HS-5 (cell line): ENCODE results near the gene HABP4.

Experiments used
- DNase-seq: peaks from one replicate; pipeline ENCODE4 v3.0.0-alpha.2; 2012; ENCODE audit warnings: low read depth

Gene HABP4

DNA sequence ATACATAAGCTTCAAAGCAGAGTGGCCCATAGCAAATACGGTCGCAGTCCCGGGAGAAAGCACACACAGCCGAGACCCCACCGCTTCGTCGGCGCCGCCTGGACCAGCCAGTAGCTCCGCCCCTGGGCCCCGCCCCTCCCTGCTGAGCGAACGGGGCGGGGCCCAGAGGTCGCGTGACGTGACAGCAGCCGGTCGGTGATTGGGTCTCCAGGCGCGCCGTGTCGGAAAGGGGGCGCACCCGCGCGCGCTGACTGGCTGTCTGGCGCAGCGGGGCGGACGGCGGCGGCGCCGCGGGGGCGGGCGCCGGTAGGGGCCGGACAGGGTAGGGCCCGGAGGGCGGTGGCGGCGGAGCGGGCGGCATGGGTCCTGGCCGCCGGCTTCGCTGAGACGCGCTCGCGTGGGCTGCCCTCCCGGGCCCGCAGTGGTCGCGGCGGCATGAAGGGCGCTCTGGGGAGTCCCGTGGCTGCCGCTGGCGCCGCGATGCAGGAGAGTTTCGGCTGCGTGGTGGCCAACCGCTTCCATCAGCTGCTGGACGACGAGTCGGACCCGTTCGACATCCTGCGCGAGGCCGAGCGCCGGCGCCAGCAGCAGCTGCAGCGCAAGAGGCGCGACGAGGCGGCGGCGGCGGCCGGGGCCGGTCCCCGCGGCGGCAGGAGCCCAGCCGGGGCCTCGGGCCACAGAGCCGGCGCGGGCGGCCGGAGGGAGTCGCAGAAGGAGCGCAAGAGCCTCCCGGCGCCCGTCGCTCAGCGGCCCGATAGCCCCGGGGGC, at the start of gene HABP4:
TSS of gene HABP4 (plus strand) at position 325 of the 768 bp plus-strand sequence. CDS start at position 436, 111 bp downstream.
- peak; percentile 65 for DNase-seq

DNA sequence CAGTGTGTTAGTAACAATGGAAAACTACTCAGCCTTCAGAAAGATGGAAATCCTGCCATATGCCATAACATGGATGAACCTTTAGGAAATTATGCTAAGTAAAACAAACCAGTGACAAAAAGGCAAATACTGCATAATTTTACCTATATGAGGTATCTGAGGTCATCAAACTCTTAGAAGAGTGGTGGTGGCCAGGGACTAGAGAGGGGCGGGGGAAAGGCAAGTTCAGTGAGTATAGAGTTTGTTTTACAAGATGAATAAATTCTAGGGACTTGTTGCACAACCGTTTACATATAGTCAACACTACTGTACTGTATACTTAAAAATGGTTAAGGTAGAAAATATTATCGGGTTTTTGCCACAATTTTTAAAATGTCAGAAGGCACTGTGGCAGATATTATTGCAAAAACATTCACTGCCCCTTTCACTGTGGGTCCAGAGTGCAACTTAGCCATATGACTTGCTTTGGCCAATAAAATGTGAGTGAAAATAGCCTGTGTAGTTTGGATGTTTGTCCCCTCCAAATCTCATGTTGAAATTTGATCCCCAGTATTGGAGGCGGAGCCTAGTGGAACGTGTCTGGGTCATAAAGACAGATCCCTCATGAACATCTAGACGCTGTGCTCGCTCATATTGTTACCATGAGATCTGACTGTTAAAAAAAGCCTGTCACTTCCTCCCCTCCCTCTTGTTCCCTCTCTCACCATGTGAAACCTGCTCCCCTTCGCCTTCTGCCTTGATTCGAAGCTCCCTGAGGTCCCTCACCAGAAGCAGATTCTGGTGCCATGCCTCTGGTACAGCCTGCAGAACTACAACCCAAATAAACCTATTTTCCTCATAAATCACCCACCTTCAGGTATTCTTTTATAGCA, 41.3 kb upstream of the HABP4 start:
- DNase-seq = no peak

GRCh38 chr9:96411129-96411838, 38.7 kb upstream of the HABP4 start:
- no peak for DNase-seq

GRCh38 chr9:96412174-96412913, 37.6 kb upstream of the HABP4 start:
- no peak for DNase-seq

DNA sequence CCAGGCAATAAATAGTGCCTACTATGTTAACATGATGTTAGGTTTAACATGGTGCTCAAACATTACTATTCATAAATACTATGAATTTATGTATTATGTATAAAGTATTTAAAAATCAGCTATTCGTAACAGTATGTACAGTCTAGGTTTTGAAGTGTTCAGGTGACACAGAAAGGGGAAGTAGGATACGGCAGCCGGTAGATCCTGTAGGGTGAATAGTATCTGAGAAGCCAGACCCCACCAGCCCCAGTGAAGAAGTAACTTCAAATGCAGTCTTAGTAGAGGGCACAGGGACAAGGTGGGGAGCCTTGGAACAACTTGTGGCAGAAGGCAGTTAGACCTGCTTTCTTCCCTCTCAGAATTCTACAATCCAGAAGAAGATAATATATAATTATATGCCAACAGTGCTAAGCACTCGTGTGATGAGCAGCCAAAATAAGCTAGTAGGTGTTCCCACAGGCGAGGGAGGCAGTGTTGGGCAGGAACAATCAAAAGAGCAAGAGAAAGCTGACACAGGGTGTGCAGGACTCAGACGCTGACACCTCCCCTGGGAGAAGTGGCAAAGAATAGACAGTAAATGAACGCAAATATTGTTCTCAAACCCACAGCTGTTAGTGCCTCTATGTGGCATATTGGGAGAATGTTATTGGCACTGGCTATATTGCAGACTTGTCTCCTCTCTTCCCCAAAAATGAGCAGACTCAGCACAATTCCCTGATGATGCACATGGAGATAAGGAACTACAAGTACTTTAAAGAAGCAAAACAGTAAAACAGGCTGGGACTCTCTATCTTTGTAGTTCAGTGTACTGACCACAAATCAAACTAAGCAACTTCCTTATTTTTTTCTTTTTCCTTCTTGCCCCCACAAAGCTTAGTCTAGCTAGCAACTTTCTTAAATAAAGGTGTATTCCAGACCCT, 36.4 kb upstream of the HABP4 start:
- DNase-seq = no peak

DNA sequence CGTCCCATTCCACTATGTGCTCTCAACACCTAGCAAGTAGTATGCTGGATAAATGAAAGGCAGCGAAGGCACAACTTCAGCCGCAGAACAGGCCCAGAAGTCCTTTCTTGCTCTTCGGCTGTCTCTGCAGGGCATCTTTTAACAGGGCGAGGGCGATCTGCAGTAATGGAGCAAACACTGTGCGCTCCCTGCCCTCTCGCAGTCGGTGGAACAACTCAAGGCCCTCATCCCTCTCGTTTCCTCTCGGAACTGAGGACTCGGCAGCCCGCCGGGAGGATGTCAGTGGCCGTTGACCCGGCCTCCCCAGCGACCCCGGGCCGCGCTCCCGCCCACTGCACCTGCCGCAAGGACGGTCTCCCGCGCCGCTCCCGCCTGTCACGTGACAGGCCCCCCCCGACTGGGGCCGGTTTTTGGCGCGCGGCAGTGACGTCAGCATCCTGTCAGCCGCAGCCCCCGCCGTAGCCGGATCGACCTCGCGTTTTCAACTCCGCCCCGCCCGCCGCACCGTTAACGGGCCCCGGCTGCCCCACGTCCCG, 32.9 kb upstream of the HABP4 start:
- DNase-seq = peak; percentile 37

- DNase-seq = no peak
Observed at GRCh38 chr9:96417661-96418082, 32.3 kb upstream of the HABP4 start.

- DNase-seq = peak; percentile 78
Observed at GRCh38 chr9:96418083-96418919, 31.7 kb upstream of the HABP4 start, which contains the start of gene ZNF367. Gene ZNF367 (minus strand): TSS chr9:96418370. CDS start chr9:96418032, 338 bp downstream.

GRCh38 chr9:96418920-96419690, 30.9 kb upstream of the HABP4 start:
- DNase-seq = peak; percentile 58

GRCh38 chr9:96419691-96419969, 30.3 kb upstream of the HABP4 start:
- DNase-seq = no peak

DNA sequence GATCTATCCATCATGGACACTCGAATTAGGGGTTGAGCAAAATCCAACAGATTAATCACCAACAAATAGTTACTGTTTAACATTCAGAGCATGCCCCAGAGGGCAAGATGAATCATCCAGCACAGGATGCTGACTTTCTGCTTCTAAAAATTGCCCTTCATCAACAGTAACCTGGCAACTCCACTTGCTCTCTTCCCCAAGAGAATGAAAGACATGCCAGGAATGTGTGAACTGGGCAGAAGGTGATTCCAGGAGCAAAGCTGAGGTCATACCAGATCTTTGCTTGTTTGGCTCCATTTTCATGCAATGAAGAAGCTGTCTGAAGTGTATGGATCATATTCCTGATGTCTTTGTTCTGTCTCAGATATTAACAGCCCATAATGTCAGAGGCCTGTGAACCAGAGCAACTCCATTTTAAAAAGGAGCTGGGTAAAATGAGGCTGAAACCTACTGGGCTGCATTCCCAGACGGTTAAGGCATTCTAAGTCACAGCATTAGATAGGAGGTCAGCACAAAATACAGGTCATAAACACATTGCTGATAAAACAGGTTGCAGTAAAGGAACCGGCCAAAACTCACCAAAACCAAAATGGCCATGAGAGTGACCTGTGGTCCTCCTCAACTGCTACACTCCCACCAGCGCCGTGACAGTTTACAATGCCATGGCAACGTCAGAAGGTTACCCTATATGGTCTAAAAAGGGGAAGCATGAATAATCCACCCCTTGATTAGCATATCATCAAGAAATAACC, 29.3 kb upstream of the HABP4 start:
- DNase-seq = peak; percentile 98

- no peak for DNase-seq
Observed at GRCh38 chr9:96423322-96423984, 26.5 kb upstream of the HABP4 start.

DNA sequence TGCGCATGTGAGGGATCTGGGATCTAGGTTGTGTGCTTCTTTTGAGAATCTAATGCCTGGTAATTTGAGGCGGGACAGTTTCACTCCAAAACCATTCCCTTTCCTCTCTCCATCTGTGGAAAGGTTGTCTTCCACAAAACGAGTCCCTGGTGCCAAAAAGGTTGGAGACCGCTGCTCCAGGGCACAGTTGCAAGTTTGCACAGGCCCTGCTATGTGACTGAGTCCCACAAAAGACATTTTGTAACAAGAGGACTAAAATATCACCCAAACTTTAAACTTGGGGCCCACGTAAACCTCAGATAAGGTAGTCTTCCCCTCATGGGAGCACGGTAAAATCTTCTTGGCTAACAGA, 26.0 kb upstream of the HABP4 start:
- no peak for DNase-seq

GRCh38 chr9:96425500-96426169, 24.3 kb upstream of the HABP4 start:
- no peak for DNase-seq

DNA sequence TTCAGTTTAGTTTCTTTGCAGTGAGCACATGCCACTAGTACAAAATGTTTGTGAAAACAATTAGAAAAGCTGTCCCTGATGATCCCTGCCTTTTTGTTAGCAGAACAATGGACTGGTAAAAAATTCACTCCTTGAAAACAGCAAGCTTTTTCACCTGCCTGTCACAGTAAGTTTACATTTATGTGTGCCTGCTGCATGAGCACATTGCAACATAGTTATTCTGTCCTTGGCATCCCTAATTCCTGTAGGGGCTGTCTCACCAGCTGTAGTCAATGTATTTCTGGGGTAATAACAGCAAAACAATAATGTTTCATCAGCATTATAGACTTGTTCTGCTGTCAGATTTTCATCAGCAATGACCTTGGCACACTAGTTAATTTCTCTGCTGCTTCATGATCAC, 20.2 kb upstream of the HABP4 start:
- no peak for DNase-seq

DNA sequence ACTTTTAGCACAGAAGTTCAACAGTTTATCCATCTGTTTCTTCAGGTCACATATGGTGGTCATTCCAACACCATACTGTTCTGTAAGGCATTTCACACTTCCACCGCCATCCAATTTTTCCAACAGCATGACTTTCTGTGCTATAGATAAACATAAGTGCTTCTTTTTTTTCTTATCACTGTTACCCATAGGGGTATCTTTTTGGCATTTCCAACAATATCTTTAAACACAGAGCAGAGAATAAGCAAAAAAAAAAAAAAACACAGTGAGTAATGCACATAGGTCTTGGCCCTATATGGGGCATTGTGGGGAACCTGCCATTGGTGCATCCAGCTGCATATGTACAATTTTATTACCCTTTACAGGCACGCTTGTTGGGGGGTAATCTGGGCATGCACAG, 19.6 kb upstream of the HABP4 start:
- DNase-seq = no peak

- DNase-seq = no peak
Observed at GRCh38 chr9:96435345-96435744, 14.6 kb upstream of the HABP4 start.
